Hepatocyte (in vitro differentiated cells): ENCODE results near the gene MDGA2. TPM values are rescaled to one million over a fixed set of nuclear protein-coding genes. Genes with fewer than 3 reads are reported as not detected.

Source experiments
- DNase-seq: peaks from one replicate; pipeline ENCODE4 v3.0.0-alpha.2; 2016; ENCODE audit warnings: low spot score
- H2AFZ ChIP-seq: fragments of 200-600 bp; sonication (generic); 2 replicates; pipeline ENCODE4 v1.6.0; 2016; ENCODE audit warnings: antibody characterized with exemption, mild to moderate bottlenecking
- H3K27ac ChIP-seq: fragments of 200-600 bp; sonication (generic); 2 replicates; pipeline ENCODE4 v1.5.1; 2016; ENCODE audit warnings: mild to moderate bottlenecking
- H3K27me3 ChIP-seq: fragments of 200-600 bp; sonication (generic); 2 replicates; pipeline ENCODE4 v1.6.1; 2016
- H3K36me3 ChIP-seq: fragments of 200-600 bp; sonication (generic); replicated peaks from 2 replicates; pipeline ENCODE4 v1.5.1; 2016; ENCODE audit warnings: low read depth; ENCODE audit not compliant: insufficient read depth
- H3K4me1 ChIP-seq: fragments of 200-600 bp; sonication (generic); 2 replicates; pipeline ENCODE4 v1.5.1; 2016; ENCODE audit warnings: mild to moderate bottlenecking, moderate library complexity; ENCODE audit not compliant: insufficient read depth
- H3K4me2 ChIP-seq: fragments of 200-600 bp; sonication (generic); 2 replicates; pipeline ENCODE4 v1.6.0; 2016
- H3K4me3 ChIP-seq: fragments of 200-600 bp; sonication (generic); 2 replicates; pipeline ENCODE4 v1.5.1; 2016; ENCODE audit warnings: mild to moderate bottlenecking
- H3K79me2 ChIP-seq: fragments of 200-600 bp; sonication (generic); 2 replicates; pipeline ENCODE4 v1.6.0; 2017; ENCODE audit warnings: mild to moderate bottlenecking
- H3K9me2 ChIP-seq: fragments of 200-600 bp; sonication (generic); replicated peaks from 2 replicates; pipeline ENCODE4 v1.6.0; 2017; ENCODE audit warnings: mild to moderate bottlenecking; ENCODE audit not compliant: insufficient read depth
- H3K9me3 ChIP-seq: fragments of 200-600 bp; sonication (generic); 2 replicates; pipeline ENCODE4 v1.5.1; 2016; ENCODE audit warnings: low read depth, mild to moderate bottlenecking
- H4K20me1 ChIP-seq: fragments of 200-600 bp; sonication (generic); 2 replicates; pipeline ENCODE4 v1.6.0; 2016; ENCODE audit warnings: mild to moderate bottlenecking; ENCODE audit not compliant: insufficient read depth, poor library complexity, severe bottlenecking
- EZH2 ChIP-seq: fragments of 200-600 bp; sonication (generic); IDR thresholded peaks from 2 replicates; pipeline ENCODE4 v1.6.1; 2016; ENCODE audit warnings: antibody characterized with exemption, mild to moderate bottlenecking, borderline replicate concordance
- EZH2phosphoT487 ChIP-seq: fragments of 200-600 bp; sonication (generic); IDR thresholded peaks from one replicate; pipeline ENCODE4 v1.6.1; 2018; ENCODE audit warnings: antibody characterized with exemption, mild to moderate bottlenecking, low read depth, moderate library complexity; ENCODE audit not compliant: unreplicated experiment, severe bottlenecking
- WGBS: methylation state at CpG from one replicate; pipeline ENCODE4 v1.1.6; 2016; ENCODE audit warnings: low lambda C conversion rate; ENCODE audit errors: missing lambda C conversion rate; 5-methylcytosine and 5-hydroxymethylcytosine counted together
- polyA plus RNA-seq: library from polyadenylated mRNA; unstranded; fragments of >200 nt; fragmentation: Nextera tagmentation; extraction: Ambion mirVana; gene quantifications from 2 replicates; pipeline ENCODE4 v1.2.1, GENCODE V29; 2016
- total RNA-seq: library from RNA; depleted of rRNA; stranded (reverse); fragments of >200 nt; gene quantifications from 2 replicates; pipeline ENCODE4 v1.2.3, GENCODE V29; 2014
- TF ChIP-seq, protein P1 (sequence below): fragments of 200-600 bp; sonication (generic); IDR thresholded peaks from 2 replicates; pipeline ENCODE4 v1.5.1; 2016; ENCODE audit warnings: antibody characterized with exemption, mild to moderate bottlenecking; ENCODE audit not compliant: poor library complexity

MDGA2 gene
- total and polyA plus RNA-seq, 2 experiments from 2014 or later: 0.51 to 0.70 TPM

DNA sequence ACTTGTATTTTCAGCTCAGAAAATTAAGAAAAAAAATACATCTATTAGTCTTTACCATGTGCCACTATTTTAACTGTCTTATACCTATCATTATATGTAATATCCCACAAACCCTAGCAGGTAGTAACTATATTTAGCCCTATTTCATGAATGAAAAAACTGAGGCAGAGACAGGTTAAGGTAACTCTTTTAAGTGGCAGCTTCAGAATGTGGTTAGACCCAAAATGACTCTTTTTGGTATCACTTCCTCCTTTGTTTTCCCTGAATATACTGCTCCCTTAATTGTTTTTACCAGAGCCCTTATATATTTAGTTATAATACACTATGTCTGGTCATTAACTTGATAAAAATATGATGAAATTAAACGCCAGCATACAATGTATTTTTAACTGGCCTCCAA is 788.3 kb downstream of the MDGA2 start:
- no peaks in the 10 kb centered on the region for H4K20me1 ChIP-seq
- no peaks in the 10 kb centered on the region for H3K9me3 ChIP-seq
- H3K79me2 ChIP-seq: no peaks in the 10 kb centered on the region
- no peaks in the 10 kb centered on the region for H3K4me1 ChIP-seq
- no peak overlapping the region for H3K27ac ChIP-seq
- no peak for DNase-seq
- WGBS: 81% methylated on average over 1 of the region's 1 CpG
- no peaks in the 10 kb centered on the region for H3K36me3 ChIP-seq
- no peak overlapping the region for H2AFZ ChIP-seq
- no peak overlapping the region for H3K4me3 ChIP-seq
- H3K27me3 ChIP-seq: no peaks in the 10 kb centered on the region
- no peaks in the 10 kb centered on the region for H3K9me2 ChIP-seq
- no peak overlapping the region for H3K4me2 ChIP-seq
- TF ChIP-seq EZH2 (no peak), EZH2phosphoT487 (no peak)
- TF ChIP-seq, protein P1, sequence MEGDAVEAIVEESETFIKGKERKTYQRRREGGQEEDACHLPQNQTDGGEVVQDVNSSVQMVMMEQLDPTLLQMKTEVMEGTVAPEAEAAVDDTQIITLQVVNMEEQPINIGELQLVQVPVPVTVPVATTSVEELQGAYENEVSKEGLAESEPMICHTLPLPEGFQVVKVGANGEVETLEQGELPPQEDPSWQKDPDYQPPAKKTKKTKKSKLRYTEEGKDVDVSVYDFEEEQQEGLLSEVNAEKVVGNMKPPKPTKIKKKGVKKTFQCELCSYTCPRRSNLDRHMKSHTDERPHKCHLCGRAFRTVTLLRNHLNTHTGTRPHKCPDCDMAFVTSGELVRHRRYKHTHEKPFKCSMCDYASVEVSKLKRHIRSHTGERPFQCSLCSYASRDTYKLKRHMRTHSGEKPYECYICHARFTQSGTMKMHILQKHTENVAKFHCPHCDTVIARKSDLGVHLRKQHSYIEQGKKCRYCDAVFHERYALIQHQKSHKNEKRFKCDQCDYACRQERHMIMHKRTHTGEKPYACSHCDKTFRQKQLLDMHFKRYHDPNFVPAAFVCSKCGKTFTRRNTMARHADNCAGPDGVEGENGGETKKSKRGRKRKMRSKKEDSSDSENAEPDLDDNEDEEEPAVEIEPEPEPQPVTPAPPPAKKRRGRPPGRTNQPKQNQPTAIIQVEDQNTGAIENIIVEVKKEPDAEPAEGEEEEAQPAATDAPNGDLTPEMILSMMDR: no peak

DNA sequence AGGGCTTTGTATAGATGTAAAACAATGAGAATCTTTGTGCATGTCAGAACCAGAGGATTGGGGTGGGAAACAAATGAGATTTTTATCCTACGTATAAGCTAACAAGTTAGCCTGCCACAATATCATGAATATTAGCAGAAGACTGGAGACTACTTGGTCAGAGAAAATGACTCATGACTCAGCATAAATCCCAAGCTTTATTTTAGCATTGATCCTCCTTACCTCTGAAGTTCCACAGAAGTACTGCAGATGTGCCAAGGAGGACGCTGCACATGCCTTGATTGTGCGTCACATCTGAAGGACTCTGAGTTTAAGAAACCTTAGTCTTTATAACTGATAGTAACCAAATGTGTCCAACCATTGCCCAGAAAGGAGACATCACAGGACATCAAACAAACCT is 789.8 kb downstream of the MDGA2 start:
- H4K20me1 ChIP-seq: no peaks in the 10 kb centered on the region
- H3K9me2 ChIP-seq: no peaks in the 10 kb centered on the region
- TF ChIP-seq EZH2phosphoT487 (no peak), EZH2 (no peak)
- TF ChIP-seq, protein P1: no peak
- H3K4me2 ChIP-seq: no peak overlapping the region
- no peaks in the 10 kb centered on the region for H3K9me3 ChIP-seq
- H3K79me2 ChIP-seq: no peaks in the 10 kb centered on the region
- WGBS: 93% methylated on average over 3 of the region's 3 CpGs
- no peak overlapping the region for H2AFZ ChIP-seq
- no peaks in the 10 kb centered on the region for H3K27me3 ChIP-seq
- no peak overlapping the region for H3K4me3 ChIP-seq
- H3K27ac ChIP-seq: no peak overlapping the region
- no peak for DNase-seq
- H3K4me1 ChIP-seq: no peaks in the 10 kb centered on the region
- no peaks in the 10 kb centered on the region for H3K36me3 ChIP-seq

DNA sequence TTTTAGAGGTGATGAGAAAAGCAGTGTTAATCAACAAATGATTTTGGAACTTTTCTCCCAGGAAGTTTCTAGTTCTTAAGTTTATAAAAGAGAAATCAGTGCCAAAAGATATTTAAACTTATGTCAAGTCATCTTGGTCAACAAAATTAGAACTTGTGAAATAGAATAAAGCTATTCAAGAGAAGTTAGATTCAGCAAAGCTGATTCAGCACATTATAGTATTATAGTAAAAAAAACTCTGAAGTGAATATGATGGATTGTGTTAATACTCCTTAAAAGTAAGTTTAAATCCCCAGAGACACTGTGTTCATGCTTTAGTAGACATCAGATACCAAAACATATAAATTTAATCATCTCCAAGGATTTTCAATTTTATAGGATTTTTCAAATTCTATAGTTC is 813.7 kb downstream of the MDGA2 start:
- H2AFZ ChIP-seq: no peak overlapping the region
- no peaks in the 10 kb centered on the region for H3K9me2 ChIP-seq
- no peaks in the 10 kb centered on the region for H3K36me3 ChIP-seq
- H4K20me1 ChIP-seq: no peaks in the 10 kb centered on the region
- H3K9me3 ChIP-seq: no peaks in the 10 kb centered on the region
- H3K4me2 ChIP-seq: no peak overlapping the region
- H3K4me3 ChIP-seq: no peak overlapping the region
- no peaks in the 10 kb centered on the region for H3K27me3 ChIP-seq
- no peaks in the 10 kb centered on the region for H3K4me1 ChIP-seq
- TF ChIP-seq EZH2phosphoT487: no peak
- TF ChIP-seq EZH2: no peak
- TF ChIP-seq, protein P1: no peak
- H3K79me2 ChIP-seq: no peaks in the 10 kb centered on the region
- DNase-seq: no peak
- no peak overlapping the region for H3K27ac ChIP-seq

DNA sequence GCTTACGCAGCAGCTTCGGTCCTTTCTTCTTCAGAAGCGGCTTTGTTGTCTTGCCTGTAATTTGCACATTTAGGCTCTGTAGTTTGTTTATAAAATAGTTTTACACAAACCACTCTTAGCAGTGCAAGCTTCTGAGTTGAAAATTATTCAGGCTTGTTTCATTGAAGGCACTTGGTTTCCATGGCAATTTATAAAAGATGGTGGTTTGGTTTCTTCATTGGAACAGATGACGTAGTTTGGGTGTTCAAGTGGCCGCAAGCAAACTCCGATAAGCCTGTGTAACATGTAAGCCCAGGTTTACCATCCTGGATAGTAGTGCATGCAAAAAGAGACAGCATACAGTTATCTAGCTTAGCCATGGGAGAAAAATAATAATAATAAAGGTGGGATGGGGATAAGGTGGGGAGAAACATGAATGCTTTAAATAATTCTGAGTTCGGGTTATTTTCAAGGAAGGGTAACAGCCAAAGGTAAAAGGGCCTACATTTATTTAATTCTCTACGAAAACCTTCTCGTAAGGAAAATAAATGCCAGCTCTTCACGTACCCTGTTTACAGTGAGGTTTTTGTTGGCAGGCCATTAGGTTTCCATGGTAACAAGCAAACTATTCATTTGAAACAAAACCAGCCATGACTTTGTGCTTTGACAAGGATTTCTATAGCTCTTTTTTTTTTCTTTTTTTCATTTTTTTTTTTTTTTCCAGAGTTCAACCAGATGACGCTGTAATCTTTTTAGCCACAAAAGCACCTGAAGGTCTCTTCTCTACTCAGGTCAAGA is 834.3 kb downstream of the MDGA2 start:
- WGBS: 79% methylated on average over 11 of the region's 11 CpGs
- Histone ChIP-seq H3K27me3 (no peaks in the 10 kb centered on the region), H3K4me3 (no peak overlapping the region), H2AFZ (no peak overlapping the region), H3K36me3 (no peaks in the 10 kb centered on the region), H3K9me2 (no peaks in the 10 kb centered on the region), H3K4me2 (no peak overlapping the region), H3K4me1 (no peaks in the 10 kb centered on the region), H3K27ac (no peak overlapping the region), H4K20me1 (no peaks in the 10 kb centered on the region), H3K9me3 (no peaks in the 10 kb centered on the region), H3K79me2 (no peaks in the 10 kb centered on the region)
- no peak for TF ChIP-seq EZH2
- TF ChIP-seq, protein P1: no peak
- DNase-seq: peak; percentile 42
